OCI-LY7 (cell line): ENCODE data around the gene AP4B1. TPM values are rescaled to one million over a fixed set of nuclear protein-coding genes. Genes with fewer than 3 reads are reported as not detected.

ENCODE experiments used
- BruUV-seq: library from RNA; stranded (reverse); fragments of 400-500 nt; replicated peaks from 2 replicates; lab custom pipeline; 2021; lab: Mats Ljungman, UMichigan
- CTCF ChIA-PET: fragments of 300-600 bp; sonication (Branson Sonifier 250); formaldehyde crosslinking; loops from one replicate; lab custom pipeline; 2022; ENCODE audit warnings: antibody characterized with exemption; ENCODE audit not compliant: unreplicated experiment; lab: Charles Lee
- POLR2A ChIA-PET: fragments of 300-600 bp; sonication (Branson Sonifier 250); formaldehyde crosslinking; loops from one replicate; lab custom pipeline; 2022; ENCODE audit warnings: antibody characterized with exemption; lab: Charles Lee
- DNase-seq: peaks from one replicate; pipeline ENCODE4 v3.0.0-alpha.2; 2015; ENCODE audit warnings: low spot score
- H2AFZ ChIP-seq: fragments of 200-600 bp; sonication (generic), shearing (Covaris generic); 2 replicates; pipeline ENCODE4 v1.6.1; 2014; ENCODE audit warnings: mild to moderate bottlenecking, antibody characterized with exemption, low read length, moderate library complexity
- H3K27ac ChIP-seq: fragments of 200-600 bp; sonication (generic); 2 replicates; pipeline ENCODE4 v1.5.1; 2014; ENCODE audit warnings: mixed run types, low read depth, mild to moderate bottlenecking, moderate library complexity, low read length, inconsistent platforms; ENCODE audit not compliant: poor library complexity, severe bottlenecking
- H3K36me3 ChIP-seq: fragments of 200-600 bp; sonication (generic); 2 replicates; pipeline ENCODE4 v1.6.1; 2014; ENCODE audit warnings: mild to moderate bottlenecking, antibody characterized with exemption, low read length, moderate library complexity, mixed read lengths; ENCODE audit not compliant: insufficient read depth
- H3K4me1 ChIP-seq: fragments of 200-600 bp; sonication (generic); 2 replicates; pipeline ENCODE4 v1.5.1; 2014; ENCODE audit warnings: mild to moderate bottlenecking, low read length; ENCODE audit not compliant: insufficient read depth, poor library complexity, severe bottlenecking
- H3K4me2 ChIP-seq: fragments of 200-600 bp; sonication (generic); 2 replicates; pipeline ENCODE4 v1.6.1; 2014; ENCODE audit warnings: mild to moderate bottlenecking, low read length
- H3K4me3 ChIP-seq: fragments of 200-600 bp; sonication (generic); 2 replicates; pipeline ENCODE4 v1.5.1; 2014; ENCODE audit warnings: mild to moderate bottlenecking, low read depth, low read length; ENCODE audit not compliant: poor library complexity, severe bottlenecking
- H3K79me2 ChIP-seq: fragments of 200-600 bp; sonication (generic); 2 replicates; pipeline ENCODE4 v1.6.1; 2016; ENCODE audit warnings: low read depth, mild to moderate bottlenecking, low read length, moderate library complexity, mixed read lengths; ENCODE audit not compliant: insufficient read depth
- H3K9me2 ChIP-seq: fragments of 200-600 bp; sonication (generic); 2 replicates; pipeline ENCODE4 v1.6.1; 2016; ENCODE audit warnings: mild to moderate bottlenecking, low read length, mixed read lengths; ENCODE audit not compliant: insufficient read depth
- H3K9me3 ChIP-seq: fragments of 200-600 bp; sonication (generic); 2 replicates; pipeline ENCODE4 v1.6.1; 2014; ENCODE audit warnings: mild to moderate bottlenecking, mixed run types, low read length, mixed read lengths
- H4K20me1 ChIP-seq: fragments of 200-600 bp; sonication (generic); 2 replicates; pipeline ENCODE4 v1.6.1; 2014; ENCODE audit warnings: mild to moderate bottlenecking, antibody characterized with exemption, low read length, moderate library complexity, mixed read lengths; ENCODE audit not compliant: insufficient read depth
- EZH2phosphoT487 ChIP-seq: fragments of 200-600 bp; sonication (generic); IDR thresholded peaks from 2 replicates; pipeline ENCODE4 v1.6.1; 2018; ENCODE audit warnings: low read depth, borderline replicate concordance, mild to moderate bottlenecking, mixed run types, antibody characterized with exemption, low read length, moderate library complexity, mixed read lengths
- intact Hi-C: fragments of 100-400 bp; cut with micrococcal nuclease; formaldehyde crosslinking; loops from one replicate; pipeline ENCODE4 v1.10.0; 2022; ENCODE audit not compliant: unreplicated experiment
- total RNA-seq, 2 experiments: library from RNA; depleted of rRNA in 1 of 2; stranded (reverse); fragments of >200 nt in 1 of 2; shearing (Covaris generic) in 1 of 2; gene quantifications; 2 replicates each; pipeline ENCODE4 v1.2.3, GENCODE V29; 2014 to 2022
- TF ChIP-seq, protein P1 (sequence below): fragments of 200-600 bp; sonication (generic); conservative IDR thresholded peaks from 2 replicates; pipeline ENCODE4 v1.5.1; 2014; ENCODE audit warnings: mild to moderate bottlenecking, antibody characterized with exemption, low read length, moderate library complexity, mixed read lengths

The AP4B1 gene
- total RNA-seq, 2 experiments from 2014 or later: 40.5 to 45.3 TPM

- no peaks in the 10 kb centered on the region for H3K9me3 ChIP-seq
- peaks cover 2% of the 10 kb centered on the region for H3K4me1 ChIP-seq
- peaks cover 83% of the 10 kb centered on the region for H3K36me3 ChIP-seq
- ChIA-PET POLR2A (interaction anchor here (0.5 to 1.6 kb wide), 4 partner anchors 15 to 151 kb away, joined by 3 to 11 read pairs (median 4); no protein-coding TSS in a partner anchor), CTCF (interaction anchor here (0.5 kb wide), 1 partner anchor 153 kb away, joined by 3 read pairs; the partner anchor contains the start of gene PHTF1)
- TF ChIP-seq EZH2phosphoT487: no peak
- TF ChIP-seq, protein P1, sequence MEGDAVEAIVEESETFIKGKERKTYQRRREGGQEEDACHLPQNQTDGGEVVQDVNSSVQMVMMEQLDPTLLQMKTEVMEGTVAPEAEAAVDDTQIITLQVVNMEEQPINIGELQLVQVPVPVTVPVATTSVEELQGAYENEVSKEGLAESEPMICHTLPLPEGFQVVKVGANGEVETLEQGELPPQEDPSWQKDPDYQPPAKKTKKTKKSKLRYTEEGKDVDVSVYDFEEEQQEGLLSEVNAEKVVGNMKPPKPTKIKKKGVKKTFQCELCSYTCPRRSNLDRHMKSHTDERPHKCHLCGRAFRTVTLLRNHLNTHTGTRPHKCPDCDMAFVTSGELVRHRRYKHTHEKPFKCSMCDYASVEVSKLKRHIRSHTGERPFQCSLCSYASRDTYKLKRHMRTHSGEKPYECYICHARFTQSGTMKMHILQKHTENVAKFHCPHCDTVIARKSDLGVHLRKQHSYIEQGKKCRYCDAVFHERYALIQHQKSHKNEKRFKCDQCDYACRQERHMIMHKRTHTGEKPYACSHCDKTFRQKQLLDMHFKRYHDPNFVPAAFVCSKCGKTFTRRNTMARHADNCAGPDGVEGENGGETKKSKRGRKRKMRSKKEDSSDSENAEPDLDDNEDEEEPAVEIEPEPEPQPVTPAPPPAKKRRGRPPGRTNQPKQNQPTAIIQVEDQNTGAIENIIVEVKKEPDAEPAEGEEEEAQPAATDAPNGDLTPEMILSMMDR: no peak
- intact Hi-C loops: no loop called here
- H3K79me2 ChIP-seq: 0 out of 2 replicates have a peak, but pooled peaks cover 10% of the 10 kb centered on the region
- H3K4me3 ChIP-seq: no peak overlapping the region
- H4K20me1 ChIP-seq: no peaks in the 10 kb centered on the region
- H3K4me2 ChIP-seq: no peak overlapping the region
- no TSS peak for BruUV-seq
- H3K9me2 ChIP-seq: no peaks in the 10 kb centered on the region
- no peak overlapping the region for H2AFZ ChIP-seq
- no peak overlapping the region for H3K27ac ChIP-seq
- DNase-seq: no peak
Measured at GRCh38 chr1:113912594-113913311, 8.2 kb upstream of the AP4B1 start.

- Histone ChIP-seq H3K4me2 (peak overlapping the region; percentile 83), H3K9me3 (no peaks in the 10 kb centered on the region), H3K79me2 (peaks cover 43% of the 10 kb centered on the region), H3K4me3 (peak overlapping the region; percentile 99), H2AFZ (peak overlapping the region; percentile 98), H3K4me1 (peaks cover 27% of the 10 kb centered on the region), H4K20me1 (no peaks in the 10 kb centered on the region), H3K27ac (peak overlapping the region; percentile 72), H3K36me3 (peaks cover 60% of the 10 kb centered on the region), H3K9me2 (no peaks in the 10 kb centered on the region)
- BruUV-seq: no TSS peak
- DNase-seq: peak; percentile 63
- POLR2A ChIA-PET: interaction anchor here (0.8 to 3.9 kb wide), 6 partner anchors 22 to 46 kb away, joined by 3 to 68 read pairs (median 4); partner anchors contain the start of gene HIPK1
- CTCF ChIA-PET: interaction anchor here (1.1 kb wide), 1 partner anchor 13 kb away, joined by 3 read pairs; no protein-coding TSS in a partner anchor
- intact Hi-C loops: loop anchor here (1.0 kb wide), 5 partner anchors 24 to 93 kb away; partner anchors contain the start of genes HIPK1, PTPN22 and RSBN1
- no peak for TF ChIP-seq EZH2phosphoT487
- TF ChIP-seq, protein P1: peak; percentile 26; the same call in 1 of the 2 replicates
Measured at GRCh38 chr1:113905435-113905861, 849 bp upstream of the AP4B1 start.
